ENCODE data around the gene AGBL3.
A peak's percentile ranks its signal among the peaks of the same experiment; 100 is the strongest.
"Not testable (repeated sequence)": the region's sequence is repeated elsewhere in the genome, so short reads cannot be mapped to it uniquely, and the experiment has no call there.

The AGBL3 gene

DNA sequence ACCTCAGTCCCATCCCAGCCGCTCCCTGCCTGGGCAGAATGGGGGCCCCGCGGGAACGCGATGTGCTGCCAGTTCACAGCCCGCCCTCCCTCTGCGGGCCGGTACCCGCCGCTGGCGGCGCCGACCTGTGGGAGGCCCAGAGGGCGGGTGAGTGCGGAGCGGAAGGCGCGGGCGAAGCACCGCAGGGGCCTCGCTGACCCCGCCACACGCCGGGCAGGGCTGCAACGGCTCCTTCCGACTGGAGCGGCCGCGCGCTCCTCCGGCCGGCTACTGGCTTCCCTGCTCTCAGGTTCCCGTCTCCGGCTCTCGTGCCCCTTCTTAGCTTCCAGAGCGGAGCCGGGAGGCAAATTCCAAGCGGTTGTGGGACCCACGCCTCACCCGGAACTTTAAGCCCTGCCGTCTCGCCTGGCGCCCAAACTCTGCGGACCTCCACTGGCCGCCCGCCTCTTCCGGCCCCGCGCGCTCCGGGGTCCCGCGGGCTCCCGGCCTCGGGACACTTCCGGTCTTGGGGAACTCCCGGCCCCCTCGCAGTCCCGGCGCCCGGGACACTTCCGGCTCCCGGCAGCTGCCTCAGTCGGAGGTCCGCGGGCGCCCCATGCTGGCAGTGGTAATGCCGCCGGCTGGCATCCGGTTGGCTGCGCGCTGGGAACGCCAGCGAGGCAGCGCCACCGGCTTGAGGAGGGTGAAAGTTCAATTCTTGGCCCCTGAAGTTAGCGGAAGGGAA lies 184.1 kb downstream of the AGBL3 start, which contains the start of gene CYREN:
TSS of gene CYREN (minus strand) at position 434 of the 724 bp plus-strand sequence. CDS start 1,785 bp downstream, outside the sequence.
- peak; percentile 94 for DNase-seq (ENCODE audit: low read depth)
- TF ChIP-seq CTCF (IDR thresholded peaks at IDR 0.05; ENCODE audit: low read length, missing control alignments), result peak; percentile 43
- H3K4me3 ChIP-seq (replicated peaks; ENCODE audit: low read depth, low read length), result peak within 1 kb of the TSS; percentile 68

- H3K4me3 ChIP-seq (replicated peaks; ENCODE audit: low read depth, low read length), result peak overlapping the region; percentile 68
- DNase-seq (ENCODE audit: low read depth), result not testable (repeated sequence)
Measured at GRCh38 chr7:135170998-135171481, 184.7 kb downstream of the AGBL3 start.

DNA sequence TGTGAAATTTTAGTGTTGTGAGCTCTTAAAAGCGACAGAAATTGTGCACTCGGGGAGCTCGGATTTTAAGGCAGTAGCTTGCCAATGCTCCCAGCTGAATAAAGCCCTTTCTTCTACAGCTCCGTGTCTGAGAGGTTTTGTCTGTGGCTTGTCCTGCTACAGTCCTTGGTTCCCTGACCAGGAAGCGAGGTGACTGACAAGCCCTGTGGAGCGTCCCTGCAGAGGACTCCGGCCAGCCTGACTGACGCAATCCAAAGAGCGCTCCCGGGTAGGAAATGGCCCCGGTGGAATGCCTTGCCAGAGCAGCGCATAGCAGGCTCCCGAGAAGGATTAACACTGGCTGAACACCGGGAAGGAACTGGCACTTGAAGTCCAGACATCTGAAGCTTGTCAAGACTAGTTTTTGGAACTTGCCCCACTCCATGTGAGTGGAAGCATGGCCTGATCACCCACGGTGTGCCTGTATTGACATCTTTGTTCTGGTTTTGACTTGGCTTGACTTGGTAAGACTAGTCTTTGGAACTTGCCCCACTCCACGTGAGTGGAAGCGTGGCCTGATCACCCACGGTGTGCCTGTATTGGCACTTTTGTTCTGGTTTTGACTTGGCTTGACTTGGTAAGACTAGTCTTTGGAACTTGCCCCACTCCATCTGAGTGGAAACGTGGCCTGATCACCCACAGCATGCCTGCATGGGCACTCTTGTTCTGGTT lies 185.4 kb downstream of the AGBL3 start:
- peak; percentile 27 for DNase-seq (ENCODE audit: low read depth)
- H3K4me3 ChIP-seq (replicated peaks; ENCODE audit: low read depth, low read length), result not testable (repeated sequence)

DNA sequence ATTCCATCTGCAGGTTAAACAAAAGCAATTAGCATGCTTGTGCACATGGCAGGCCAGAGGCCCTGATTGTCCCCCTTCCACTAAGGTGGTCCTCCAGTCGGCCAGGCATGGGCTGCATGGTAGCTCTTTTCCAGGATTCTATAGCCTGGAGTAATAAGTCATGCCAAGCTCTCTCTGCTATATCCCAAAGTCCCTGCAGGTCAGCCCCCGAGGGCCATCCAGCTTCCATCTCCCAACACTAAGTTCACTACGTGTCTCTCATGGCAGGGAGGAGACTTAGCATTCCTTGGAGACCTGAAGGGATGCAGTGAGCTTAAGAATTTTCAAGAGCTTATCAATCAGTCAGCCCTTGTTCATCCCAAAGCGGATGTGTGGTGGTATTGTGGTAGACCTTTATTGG lies 187.6 kb downstream of the AGBL3 start:
- not testable (repeated sequence) for H3K4me3 ChIP-seq (replicated peaks; ENCODE audit: low read depth, low read length); DNase-seq (ENCODE audit: low read depth)

GRCh38 chr7:135174941-135175340 lies 188.6 kb downstream of the AGBL3 start:
- no peak overlapping the region for H3K4me3 ChIP-seq (replicated peaks; ENCODE audit: low read depth, low read length)
- no peak for DNase-seq (ENCODE audit: low read depth)
- TF ChIP-seq CTCF (IDR thresholded peaks at IDR 0.05; ENCODE audit: low read length, missing control alignments), result no peak

DNA sequence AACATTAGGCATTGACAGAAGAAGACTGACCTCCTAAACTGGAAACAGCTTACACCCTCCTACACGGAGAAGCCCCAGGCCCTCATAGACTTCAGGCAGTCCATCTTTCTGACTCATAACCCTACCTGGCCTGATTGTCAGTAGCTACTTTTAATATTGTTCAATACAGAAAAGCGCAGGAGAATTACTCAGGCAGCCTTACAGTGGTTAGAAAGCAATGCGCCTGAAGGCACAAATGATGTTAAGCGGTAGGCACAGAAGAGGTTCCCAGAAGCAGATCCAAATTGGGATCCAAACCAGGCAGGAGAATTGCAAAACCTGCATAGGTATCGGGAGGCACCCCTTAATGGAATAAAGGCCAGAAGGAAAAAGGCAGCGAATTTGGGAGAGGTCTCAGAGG lies 189.6 kb downstream of the AGBL3 start:
- TF ChIP-seq CTCF (IDR thresholded peaks at IDR 0.05; ENCODE audit: low read length, missing control alignments), result no peak
- no peak overlapping the region for H3K4me3 ChIP-seq (replicated peaks; ENCODE audit: low read depth, low read length)
- no peak for DNase-seq (ENCODE audit: low read depth)

DNA sequence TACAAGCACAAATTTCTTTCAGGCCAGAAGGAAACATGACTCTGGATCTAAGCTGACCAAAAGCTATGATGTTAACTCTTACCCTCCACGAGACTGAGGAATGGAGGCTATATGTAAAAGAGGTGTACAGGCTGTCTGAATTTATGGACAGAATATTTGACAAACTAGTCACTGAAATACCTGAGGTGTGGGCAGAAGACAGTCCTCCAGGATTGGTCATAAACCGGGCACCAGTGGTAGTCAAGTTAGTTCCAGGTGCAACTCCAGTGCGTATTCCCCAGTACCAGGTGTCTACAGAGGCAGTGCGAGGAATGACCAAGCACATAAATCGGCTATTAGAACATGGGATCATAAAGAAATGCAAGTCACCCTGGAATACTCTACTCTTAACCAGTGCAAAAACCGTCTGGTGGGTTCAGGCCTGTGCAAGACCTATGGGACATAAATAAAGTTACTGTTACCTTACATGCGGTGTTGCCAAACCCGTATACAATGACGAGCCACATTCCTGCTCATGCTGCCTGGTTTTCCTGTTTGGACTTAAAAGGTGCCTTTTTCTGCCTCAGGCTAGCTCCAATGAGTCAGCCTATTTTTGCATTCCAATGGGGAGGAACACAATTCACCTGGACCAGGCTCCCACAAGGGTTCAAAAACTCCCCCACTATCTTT lies 190.9 kb downstream of the AGBL3 start:
- TF ChIP-seq CTCF (IDR thresholded peaks at IDR 0.05; ENCODE audit: low read length, missing control alignments), result no peak
- no peak for DNase-seq (ENCODE audit: low read depth)
- no peak overlapping the region for H3K4me3 ChIP-seq (replicated peaks; ENCODE audit: low read depth, low read length)

DNA sequence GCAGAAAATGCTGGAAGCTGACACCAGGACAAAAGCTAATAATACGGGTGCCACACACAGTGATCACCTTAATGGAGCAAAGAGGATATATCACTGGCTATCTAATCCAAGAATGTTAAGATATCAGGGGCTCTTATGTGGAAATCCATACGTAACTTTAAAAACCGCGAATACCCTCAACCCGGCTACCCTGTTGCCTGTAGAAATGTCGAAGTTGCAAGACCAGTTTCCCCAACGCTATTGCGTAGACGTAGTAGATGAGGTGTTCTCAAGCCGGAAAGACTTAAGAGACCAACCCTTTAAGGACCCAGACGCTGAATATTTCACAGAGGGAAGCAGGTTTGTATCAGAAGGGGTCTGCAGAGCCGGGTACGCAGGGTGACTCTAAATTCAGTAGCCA lies 192.1 kb downstream of the AGBL3 start:
- H3K4me3 ChIP-seq (replicated peaks; ENCODE audit: low read depth, low read length), result no peak overlapping the region
- DNase-seq (ENCODE audit: low read depth), result no peak
- TF ChIP-seq CTCF (IDR thresholded peaks at IDR 0.05; ENCODE audit: low read length, missing control alignments), result no peak
